HG02678 (cell line): Measurements from ENCODE around the gene GHITM.
"Not testable (repeated sequence)": the region's sequence is repeated elsewhere in the genome, so short reads cannot be mapped to it uniquely, and the experiment has no call there.

Source experiments
- ATAC-seq: cut with Tn5 transposase; IDR thresholded peaks from one replicate; pipeline ENCODE4 v1.9.1; 2021; ENCODE audit warnings: mild to moderate bottlenecking, moderate library complexity; ENCODE audit not compliant: unreplicated experiment

Gene GHITM

DNA sequence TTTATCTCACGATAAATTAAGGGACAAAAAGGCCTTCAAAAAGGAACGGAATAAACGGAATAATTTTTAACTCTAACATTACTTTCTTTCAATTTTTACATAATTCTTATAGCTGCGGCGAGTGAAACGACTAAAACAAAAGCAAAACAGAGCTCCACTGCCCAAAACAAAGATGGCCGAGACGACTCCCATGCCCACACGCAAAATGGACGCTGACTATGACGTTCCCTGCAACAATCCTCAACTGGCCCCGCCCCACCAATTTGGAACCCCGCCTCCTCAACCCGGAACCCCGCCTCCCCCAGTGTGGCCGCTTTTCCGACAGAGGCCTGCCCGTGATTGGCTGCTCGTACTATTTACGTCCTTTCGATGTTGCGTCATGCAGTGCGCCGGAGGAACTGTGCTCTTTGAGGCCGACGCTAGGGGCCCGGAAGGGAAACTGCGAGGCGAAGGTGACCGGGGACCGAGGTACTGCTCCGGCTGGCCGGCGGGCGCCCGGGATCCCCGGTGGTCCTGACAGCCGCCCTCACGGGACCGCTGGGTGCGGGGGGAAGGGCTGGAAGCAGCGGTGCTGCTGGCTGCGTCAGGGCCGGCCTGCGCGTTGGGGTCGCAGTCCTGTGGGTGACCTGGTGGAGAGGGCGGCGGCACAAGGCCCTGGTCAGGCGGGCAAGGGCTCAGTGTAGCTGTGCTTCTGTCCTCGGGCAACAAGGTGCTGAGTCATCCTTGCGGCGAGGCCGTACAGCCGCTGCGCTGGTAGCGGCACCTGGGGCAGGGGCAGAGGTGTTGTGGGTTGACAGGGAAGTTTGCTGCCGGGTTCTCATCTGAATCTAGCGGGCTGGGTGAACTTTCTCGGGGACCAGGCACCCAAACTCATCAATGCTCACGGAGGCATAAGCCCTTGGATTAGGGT lies at the start of gene GHITM:
GHITM (plus strand) TSS at position 384 of the 910 bp plus-strand sequence. CDS start 1,992 bp downstream, outside the sequence.
- ATAC-seq = peak; percentile 99

- no peak for ATAC-seq
Observed at GRCh38 chr10:84095811-84096497, 43.4 kb upstream of the GHITM start.

- ATAC-seq = no peak
Observed at GRCh38 chr10:84097787-84098353, 41.4 kb upstream of the GHITM start.

GRCh38 chr10:84098667-84099066 lies 40.6 kb upstream of the GHITM start:
- ATAC-seq = no peak

- ATAC-seq = no peak
Observed at GRCh38 chr10:84101042-84101441, 38.3 kb upstream of the GHITM start.

GRCh38 chr10:84108797-84109196 lies 30.5 kb upstream of the GHITM start:
- ATAC-seq = no peak

GRCh38 chr10:84109772-84110171 lies 29.5 kb upstream of the GHITM start:
- ATAC-seq = not testable (repeated sequence)

GRCh38 chr10:84113468-84113867 lies 25.8 kb upstream of the GHITM start:
- ATAC-seq = not testable (repeated sequence)

DNA sequence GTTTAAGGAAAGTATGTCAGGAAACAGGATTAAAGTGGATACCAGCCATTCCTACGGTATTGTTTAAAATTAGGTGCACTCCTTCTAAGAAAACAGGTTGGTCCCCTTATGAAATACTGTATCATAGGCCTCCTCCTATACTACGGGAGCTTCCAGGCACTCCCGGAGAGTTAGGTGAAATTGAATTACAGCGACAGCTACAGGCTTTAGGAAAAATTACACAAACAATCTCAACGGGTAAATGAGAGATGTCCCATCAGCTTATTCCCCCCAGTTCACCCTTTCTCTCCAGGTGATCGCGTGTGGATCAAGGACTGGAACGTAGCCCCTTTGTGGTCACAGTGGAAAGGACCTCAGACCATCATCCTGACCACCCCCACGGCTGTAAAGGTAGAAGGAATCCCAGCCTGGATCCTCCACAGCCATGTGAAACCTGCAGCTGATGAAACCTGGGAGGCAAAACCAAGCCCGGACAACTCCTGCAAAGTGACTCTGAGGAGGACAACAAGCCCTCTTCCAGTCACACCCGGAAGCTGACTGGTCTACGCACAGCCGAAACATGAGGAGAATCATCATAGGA lies 25.1 kb upstream of the GHITM start:
- ATAC-seq = no peak

DNA sequence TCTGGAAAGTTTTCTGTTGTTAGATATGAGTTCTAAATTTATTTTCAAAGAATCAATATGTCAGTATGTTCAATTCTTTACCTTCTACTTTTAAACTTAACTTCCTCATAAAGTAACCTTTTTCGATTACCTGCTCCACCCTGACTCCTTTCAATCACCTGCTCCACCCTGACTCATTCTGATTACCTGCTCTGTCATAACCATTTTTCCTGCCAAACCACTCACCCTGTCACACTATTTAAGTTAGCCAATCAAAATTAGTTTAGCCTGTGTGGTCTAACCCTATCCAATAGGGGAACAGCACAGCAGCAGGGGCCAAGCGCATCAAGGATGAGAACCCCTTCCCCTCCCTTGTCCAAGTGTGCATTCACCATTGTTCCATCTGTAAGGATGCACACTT lies 22.1 kb upstream of the GHITM start:
- not testable (repeated sequence) for ATAC-seq

GRCh38 chr10:84117686-84118394 lies 21.5 kb upstream of the GHITM start:
- ATAC-seq = no peak

DNA sequence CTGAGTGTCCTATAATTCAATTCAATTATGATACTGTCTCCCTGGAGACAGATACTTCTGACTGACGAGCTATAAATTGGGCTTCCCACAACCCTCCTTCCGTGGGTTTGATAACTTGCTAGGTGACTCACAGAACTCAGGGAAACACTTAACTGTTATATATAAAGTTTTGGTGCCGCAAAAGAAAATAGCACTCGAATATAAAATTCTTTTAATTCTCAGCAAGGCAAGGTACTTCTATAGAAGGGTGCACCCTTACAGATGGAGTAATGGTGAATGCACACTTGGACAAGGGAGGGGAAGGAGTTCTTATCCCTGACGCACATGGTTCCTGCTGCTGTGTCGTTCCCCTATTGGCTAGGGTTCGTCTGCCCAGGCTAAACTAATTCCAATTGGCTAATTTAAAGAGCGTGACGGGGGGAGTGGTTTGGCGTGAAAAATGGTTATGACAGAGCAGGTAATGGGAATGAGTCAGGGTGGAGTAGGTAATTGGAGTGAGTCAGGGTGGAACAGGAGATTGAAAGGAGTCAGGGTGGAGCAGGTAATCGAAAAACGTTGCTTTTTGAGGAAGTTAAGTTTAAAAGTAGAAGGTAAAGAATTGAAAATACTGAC lies 20.8 kb upstream of the GHITM start:
- ATAC-seq = no peak

- no peak for ATAC-seq
Observed at GRCh38 chr10:84123362-84123761, 15.9 kb upstream of the GHITM start.

GRCh38 chr10:84125910-84126784 lies 13.2 kb upstream of the GHITM start:
- not testable (repeated sequence) for ATAC-seq

GRCh38 chr10:84126785-84127167 lies 12.5 kb upstream of the GHITM start:
- ATAC-seq = no peak

GRCh38 chr10:84135836-84136235 lies 3.5 kb upstream of the GHITM start:
- ATAC-seq = no peak

- ATAC-seq = no peak
Observed at GRCh38 chr10:84137811-84138210, 1.5 kb upstream of the GHITM start.

- ATAC-seq = no peak
Observed at GRCh38 chr10:84138478-84139125, 707 bp upstream of the GHITM start.

DNA sequence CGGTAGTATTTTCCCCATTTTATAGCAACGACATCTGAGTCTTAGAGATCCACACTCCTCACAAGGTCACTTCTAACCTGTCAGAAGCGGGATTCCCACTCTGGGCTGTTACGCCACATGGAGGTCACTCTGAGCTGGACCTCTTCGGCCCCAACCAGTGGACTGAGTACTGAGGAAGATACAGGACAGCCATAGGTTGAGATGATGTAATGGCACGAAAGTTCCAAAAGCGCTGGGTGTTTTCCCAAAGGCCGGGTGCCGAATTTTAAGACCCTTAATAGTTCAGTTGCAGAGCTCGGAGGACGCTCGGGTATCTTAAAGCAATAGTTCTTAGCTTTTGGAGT lies 699 bp downstream of the GHITM start:
- no peak for ATAC-seq
